CD1c-positive myeloid dendritic cell (primary cell): ENCODE results near the gene FYCO1.

Experiments used
- DNase-seq: peaks from one replicate; pipeline ENCODE4 v3.0.0-alpha.2; 2016; ENCODE audit errors: extremely low spot score

Gene FYCO1

GRCh38 chr3:45915518-45916231, 79.9 kb downstream of the FYCO1 start:
- DNase-seq = peak; percentile 42

GRCh38 chr3:45915059-45915439, 80.6 kb downstream of the FYCO1 start:
- DNase-seq = no peak

- DNase-seq = no peak
These were observed 81.1 kb downstream of the FYCO1 start for GRCh38 chr3:45914362-45915058.

- no peak for DNase-seq
These were observed 83.2 kb downstream of the FYCO1 start for GRCh38 chr3:45912435-45912834.

- no peak for DNase-seq
These were observed 84.0 kb downstream of the FYCO1 start for GRCh38 chr3:45911511-45912226.

GRCh38 chr3:45910892-45911291, 84.7 kb downstream of the FYCO1 start:
- DNase-seq = no peak

GRCh38 chr3:45909542-45909941, 86.1 kb downstream of the FYCO1 start:
- DNase-seq = no peak

- DNase-seq = no peak
These were observed 86.9 kb downstream of the FYCO1 start for GRCh38 chr3:45908761-45909160.

GRCh38 chr3:45907769-45908705, 87.6 kb downstream of the FYCO1 start:
- no peak for DNase-seq

GRCh38 chr3:45906681-45907407, 88.8 kb downstream of the FYCO1 start:
- no peak for DNase-seq

GRCh38 chr3:45905755-45906154, 89.9 kb downstream of the FYCO1 start:
- no peak for DNase-seq

- no peak for DNase-seq
These were observed 90.7 kb downstream of the FYCO1 start for GRCh38 chr3:45904931-45905330.

- no peak for DNase-seq
These were observed 98.7 kb downstream of the FYCO1 start for GRCh38 chr3:45896956-45897355.

- DNase-seq = no peak
These were observed 99.7 kb downstream of the FYCO1 start for GRCh38 chr3:45895686-45896468.

- DNase-seq = peak; percentile 11
These were observed 101.6 kb downstream of the FYCO1 start for GRCh38 chr3:45894015-45894414.

GRCh38 chr3:45892161-45892560, 103.5 kb downstream of the FYCO1 start:
- DNase-seq = no peak

- DNase-seq = no peak
These were observed 105.2 kb downstream of the FYCO1 start for GRCh38 chr3:45890405-45890804.

- no peak for DNase-seq
These were observed 106.3 kb downstream of the FYCO1 start for GRCh38 chr3:45889337-45889736.

- no peak for DNase-seq
These were observed 107.7 kb downstream of the FYCO1 start for GRCh38 chr3:45887759-45888511.

- DNase-seq = no peak
These were observed 108.3 kb downstream of the FYCO1 start for GRCh38 chr3:45887285-45887684.
